Adrenal gland (tissue), 5 donors: ENCODE results near the gene TMEM271.

Source experiments
- CTCF ChIP-seq, 6 experiments: fragments of 450-650 bp in 4 of 6; fragments of 200-600 bp in 2 of 6; sonication (generic) in 1 of 6; IDR thresholded peaks; 1 replicate in 5 of 6; 2 replicates in 1 of 6; pipeline versions ENCODE4 v1.5.1 to v1.8.0; 2016 to 2021; ENCODE audit warnings: antibody characterized with exemption in 6 of 6, mild to moderate bottlenecking in 2 of 6, moderate library complexity in 1 of 6
- POLR2A ChIP-seq, 2 donors: fragments of 450-650 bp; IDR thresholded peaks; one replicate each; pipeline ENCODE4 v1.6.1; 2017; ENCODE audit warnings: antibody characterized with exemption in 2 of 2, mild to moderate bottlenecking in 2 of 2, moderate library complexity in 1 of 2
- donor health status: DM: no; HTN: no; CAD: no.

GRCh38 chr4:569958-570667 lies 6.0 kb downstream of the TMEM271 start:
- no peak for TF ChIP-seq POLR2A (IDR thresholded peaks at IDR 0.05)
- no peak for TF ChIP-seq CTCF (IDR thresholded peaks at IDR 0.05)
